NT2/D1 (cell line): ENCODE measurements around the gene SDC3.

Experiments
- SUZ12 ChIP-seq: IDR thresholded peaks from 2 replicates; pipeline ENCODE4 v1.6.1; 2011; ENCODE audit not compliant: insufficient read length, insufficient read depth; ENCODE audit errors: extremely low read depth
- YY1 ChIP-seq: IDR thresholded peaks from 2 replicates; pipeline ENCODE4 v1.6.1; 2011; ENCODE audit not compliant: insufficient read length, insufficient read depth
- ZNF274 ChIP-seq: IDR thresholded peaks from 2 replicates; pipeline ENCODE4 v1.6.1; 2011; ENCODE audit warnings: mild to moderate bottlenecking, low read depth, low read length

- no peak for TF ChIP-seq YY1
- TF ChIP-seq ZNF274: no peak
- no peak for TF ChIP-seq SUZ12
These were observed 27.8 kb downstream of the SDC3 start for GRCh38 chr1:30880678-30881318.
